ENCODE data around the gene PROS1. TPM values are rescaled to one million over a fixed set of nuclear protein-coding genes. Genes with fewer than 3 reads are reported as not detected.

The PROS1 gene
- total and polyA plus RNA-seq, 2 of the 8 experiments (the other 6 are each of a cell fraction or from before 2014, with no cell fraction given) = 0.65 to 2.5 TPM

DNA sequence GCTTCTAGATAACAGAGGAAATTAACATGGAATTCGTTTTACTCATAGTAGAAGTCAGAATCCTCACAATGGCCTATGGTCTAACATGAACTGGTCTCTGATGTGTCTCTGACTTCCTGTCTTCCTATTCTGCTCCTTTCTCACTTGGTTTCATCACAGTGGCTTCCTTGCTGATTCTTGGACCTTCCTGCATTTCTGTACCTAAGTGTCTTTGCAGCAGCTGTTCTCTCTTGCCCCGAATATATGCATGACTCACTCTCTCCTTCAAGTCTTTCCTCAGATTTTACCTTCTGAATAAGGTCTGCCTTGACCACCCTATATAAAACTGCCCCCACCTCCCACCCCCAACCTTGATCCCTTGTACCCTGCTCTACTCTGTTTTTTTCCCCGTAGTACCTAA is 20.4 kb upstream of the PROS1 start:
- Histone ChIP-seq H3K56ac (replicated peaks; ENCODE audit: insufficient read length, low read depth, low read length) (no peak overlapping the region), H3K4me2 (ENCODE audit: insufficient read depth in 1 of 2, low read depth in 2 of 2, low read length in 2 of 2) (no peak overlapping the region), H3K9me3 (ENCODE audit: insufficient read depth in 2 of 2, low read depth in 1 of 2, low read length in 1 of 2) (no peaks in the 10 kb centered on the region), H4K20me1 (replicated peaks in 1 of 2; ENCODE audit: control insufficient read depth in 1 of 2, insufficient read depth in 2 of 2, low read length in 2 of 2) (no peaks in the 10 kb centered on the region), H3K4me3 (ENCODE audit: extremely low read depth in 1 of 4, insufficient read depth in 2 of 4, low read depth in 3 of 4, low read length in 4 of 4) (no peak overlapping the region), H3K23ac (ENCODE audit: insufficient read length) (no peak overlapping the region), H3K79me2 (ENCODE audit: control insufficient read depth in 1 of 2, insufficient read depth in 2 of 2, low read length in 2 of 2) (peaks cover 0 to 4% of the 10 kb centered on the region in 2 experiments; a peak in 2 of 4 replicates), H3K23me2 (ENCODE audit: low read depth, low read length) (no peaks in the 10 kb centered on the region), H3K27ac (ENCODE audit: low read depth, low read length) (no peak overlapping the region), H2AFZ (ENCODE audit: low read length) (no peak overlapping the region), H2BK20ac (ENCODE audit: low read length) (no peak overlapping the region), H4K8ac (ENCODE audit: extremely low read depth, insufficient read depth, low read length) (no peak overlapping the region), H4K5ac (ENCODE audit: insufficient read length, low read depth, low read length) (no peak overlapping the region), H3K14ac (ENCODE audit: insufficient read length) (no peak overlapping the region), H3K4me1 (replicated peaks in 1 of 4; ENCODE audit: control insufficient read depth in 3 of 4, insufficient read depth in 4 of 4, low read length in 3 of 4) (no peaks in the 10 kb centered on the region), H3K18ac (ENCODE audit: extremely low read depth, low read length) (no peak overlapping the region), H2AK5ac (ENCODE audit: low read depth, low read length) (no peak overlapping the region), H3K36me3 (ENCODE audit: control insufficient read depth in 2 of 4, insufficient read depth in 4 of 4, low read length in 3 of 4) (no peaks in the 10 kb centered on the region), H2BK120ac (replicated peaks; ENCODE audit: low read depth, low read length) (no peak overlapping the region), H3K27me3 (replicated peaks in 1 of 4; ENCODE audit: control insufficient read depth in 3 of 4, extremely low read depth in 1 of 4, insufficient read depth in 3 of 4, low read length in 3 of 4) (no peaks in the 10 kb centered on the region), H4K91ac (replicated peaks; ENCODE audit: insufficient read length, low read length) (no peak overlapping the region), H2BK15ac (ENCODE audit: low read length) (no peak overlapping the region), H3K9ac (replicated peaks in 1 of 4; ENCODE audit: extremely low read depth in 1 of 4, low read depth in 3 of 4, low read length in 3 of 4) (no peak overlapping the region), H3K4ac (replicated peaks; ENCODE audit: insufficient read length, low read depth, low read length) (no peak overlapping the region), H3K79me1 (ENCODE audit: low read depth, low read length) (no peaks in the 10 kb centered on the region), H2BK12ac (ENCODE audit: low read depth, low read length) (no peak overlapping the region), H2BK5ac (ENCODE audit: low read depth, low read length) (no peak overlapping the region)
- TF ChIP-seq CBX5 (IDR thresholded peaks at IDR 0.05; ENCODE audit: low read depth, low read length) (no peak), SUZ12 (IDR thresholded peaks at IDR 0.05; ENCODE audit: low read length) (no peak), SAP30 (IDR thresholded peaks at IDR 0.05; ENCODE audit: insufficient read depth, insufficient replicate concordance, low read length) (no peak), KDM5A (IDR thresholded peaks at IDR 0.05; ENCODE audit: low read length) (no peak), HDAC6 (IDR thresholded peaks at IDR 0.05; ENCODE audit: low read depth, low read length) (no peak), NANOG (IDR thresholded peaks at IDR 0.05; ENCODE audit: insufficient read depth, low read depth, low read length, poor library complexity, severe bottlenecking) (no peak), BCL11A (IDR thresholded peaks at IDR 0.05; ENCODE audit: low read depth in 2 of 2, low read length in 2 of 2) (no peak)
- TF ChIP-seq, protein P1, sequence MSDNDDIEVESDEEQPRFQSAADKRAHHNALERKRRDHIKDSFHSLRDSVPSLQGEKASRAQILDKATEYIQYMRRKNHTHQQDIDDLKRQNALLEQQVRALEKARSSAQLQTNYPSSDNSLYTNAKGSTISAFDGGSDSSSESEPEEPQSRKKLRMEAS (IDR thresholded peaks at IDR 0.05) = no peak
- DNase-seq (ENCODE audit: low read depth in 1 of 2, low spot score in 2 of 2) (no peak), FAIRE-seq (no peak)
- WGBS, 2 experiments (ENCODE audit: extremely low coverage in 1 of 2, insufficient coverage in 1 of 2, insufficient read length in 1 of 2, insufficient replicate concordance in 2 of 2, low coverage in 1 of 2, low lambda C conversion rate in 2 of 2, missing lambda C conversion rate in 1 of 2) = 95% methylated on average over 3 of the region's 3 CpGs; no CpG with 5 or more reads in 1 of the 2 experiments
- CTCF ChIA-PET (ENCODE audit: partially characterized antibody) = interaction anchor here (1.5 kb wide), 1 partner anchor 75 kb away, joined by 3 read pairs; no protein-coding TSS in a partner anchor
- POLR2A ChIA-PET (ENCODE audit: partially characterized antibody) = no interaction called here
